GM21360 (cell line): ENCODE results near the gene BRIP1.
A peak's percentile ranks its signal among the peaks of the same experiment; 100 is the strongest.
"Not testable (repeated sequence)": the region's sequence is repeated elsewhere in the genome, so short reads cannot be mapped to it uniquely, and the experiment has no call there.

ENCODE experiments used
- ATAC-seq: cut with Tn5 transposase; IDR thresholded peaks from one replicate; pipeline ENCODE4 v1.9.1; 2021; ENCODE audit warnings: mild to moderate bottlenecking, moderate library complexity; ENCODE audit not compliant: unreplicated experiment

The BRIP1 gene

GRCh38 chr17:61862975-61863800 lies at the start of gene BRIP1:
TSS of gene BRIP1 (minus strand) at chr17:61863528. CDS start at chr17:61861539, 1,989 bp downstream.
- peak; percentile 86 for ATAC-seq

- no peak for ATAC-seq
These were observed 45.1 kb upstream of the BRIP1 start for GRCh38 chr17:61908292-61909037.

GRCh38 chr17:61907361-61907760 lies 44.0 kb upstream of the BRIP1 start:
- no peak for ATAC-seq

- ATAC-seq: no peak
These were observed 40.9 kb upstream of the BRIP1 start for GRCh38 chr17:61904094-61904710.

GRCh38 chr17:61903251-61903650 lies 39.9 kb upstream of the BRIP1 start:
- ATAC-seq: no peak

- no peak for ATAC-seq
These were observed 34.3 kb upstream of the BRIP1 start for GRCh38 chr17:61897548-61898180.

- ATAC-seq: no peak
These were observed 32.1 kb upstream of the BRIP1 start for GRCh38 chr17:61895391-61895790.

- not testable (repeated sequence) for ATAC-seq
These were observed 31.0 kb upstream of the BRIP1 start for GRCh38 chr17:61894310-61894709.

- not testable (repeated sequence) for ATAC-seq
These were observed 24.4 kb upstream of the BRIP1 start for GRCh38 chr17:61887733-61888132.

GRCh38 chr17:61885865-61886264 lies 22.5 kb upstream of the BRIP1 start:
- not testable (repeated sequence) for ATAC-seq

- ATAC-seq: no peak
These were observed 21.5 kb upstream of the BRIP1 start for GRCh38 chr17:61884864-61885263.

GRCh38 chr17:61880589-61881102 lies 17.3 kb upstream of the BRIP1 start:
- ATAC-seq: no peak

- ATAC-seq: no peak
These were observed 15.8 kb upstream of the BRIP1 start for GRCh38 chr17:61878984-61879612.

GRCh38 chr17:61878520-61878919 lies 15.2 kb upstream of the BRIP1 start:
- no peak for ATAC-seq

GRCh38 chr17:61877837-61878236 lies 14.5 kb upstream of the BRIP1 start:
- no peak for ATAC-seq

- ATAC-seq: no peak
These were observed 12.5 kb upstream of the BRIP1 start for GRCh38 chr17:61875804-61876203.

GRCh38 chr17:61875285-61875684 lies 12.0 kb upstream of the BRIP1 start:
- no peak for ATAC-seq

- ATAC-seq: no peak
These were observed 10.7 kb upstream of the BRIP1 start for GRCh38 chr17:61874075-61874474.

GRCh38 chr17:61872099-61872498 lies 8.8 kb upstream of the BRIP1 start:
- ATAC-seq: no peak

- ATAC-seq: no peak
These were observed 5.8 kb upstream of the BRIP1 start for GRCh38 chr17:61869138-61869537.
